Neural progenitor cell (in vitro differentiated cells): Measurements from ENCODE around the gene FLNA. TPM values are rescaled to one million over a fixed set of nuclear protein-coding genes. Genes with fewer than 3 reads are reported as not detected.
"Not testable (repeated sequence)": the region's sequence is repeated elsewhere in the genome, so short reads cannot be mapped to it uniquely, and the experiment has no call there.

Experiments used
- DNase-seq: peaks from one replicate; pipeline ENCODE4 v3.0.0-alpha.2; 2016; ENCODE audit warnings: low spot score
- H2AFZ ChIP-seq: fragments of 200-600 bp; sonication (generic); replicated peaks from 2 replicates; pipeline ENCODE4 v1.6.1; 2016; ENCODE audit warnings: antibody characterized with exemption
- H3F3A ChIP-seq: fragments of 200-600 bp; sonication (generic); 2 replicates; pipeline ENCODE4 v1.6.1; 2016; ENCODE audit warnings: antibody characterized with exemption, low read depth
- H3K27ac ChIP-seq: fragments of 200-600 bp; sonication (generic); 2 replicates; pipeline ENCODE4 v1.5.1; 2016; ENCODE audit warnings: mild to moderate bottlenecking
- H3K27me3 ChIP-seq: fragments of 200-600 bp; sonication (generic); 2 replicates; pipeline ENCODE4 v1.6.1; 2016; ENCODE audit warnings: mild to moderate bottlenecking, moderate library complexity
- H3K36me3 ChIP-seq: fragments of 200-600 bp; sonication (generic); 2 replicates; pipeline ENCODE4 v1.5.1; 2016
- H3K4me1 ChIP-seq: fragments of 200-600 bp; sonication (generic); 2 replicates; pipeline ENCODE4 v1.6.1; 2016; ENCODE audit warnings: mixed run types
- H3K4me2 ChIP-seq: fragments of 200-600 bp; sonication (generic); 2 replicates; pipeline ENCODE4 v1.6.1; 2016
- H3K4me3 ChIP-seq: fragments of 200-600 bp; sonication (generic); 2 replicates; pipeline ENCODE4 v1.5.1; 2016
- H3K79me2 ChIP-seq: fragments of 200-600 bp; sonication (generic); 2 replicates; pipeline ENCODE4 v1.6.1; 2016; ENCODE audit warnings: low read depth
- H3K9ac ChIP-seq: fragments of 200-600 bp; sonication (generic); 2 replicates; pipeline ENCODE4 v1.6.1; 2016
- H3K9me3 ChIP-seq: fragments of 200-600 bp; sonication (generic); 2 replicates; pipeline ENCODE4 v1.5.1; 2016; ENCODE audit warnings: low read depth
- H4K20me1 ChIP-seq: fragments of 200-600 bp; sonication (generic); 2 replicates; pipeline ENCODE4 v1.6.1; 2016; ENCODE audit warnings: low read depth
- H3K27ac Mint-ChIP-seq: 3 replicates; pipeline ENCODE4 v1.8.0; 2021; ENCODE audit warnings: mixed read lengths
- H3K27me3 Mint-ChIP-seq: 2 replicates; pipeline ENCODE4 v1.8.0; 2022; ENCODE audit warnings: low read depth, mild to moderate bottlenecking, inconsistent platforms, moderate library complexity, mixed read lengths; ENCODE audit not compliant: insufficient read depth
- H3K36me3 Mint-ChIP-seq: 3 replicates; pipeline ENCODE4 v1.8.0; 2021; ENCODE audit warnings: mixed read lengths
- H3K4me1 Mint-ChIP-seq: 3 replicates; pipeline ENCODE4 v1.8.0; 2021; ENCODE audit warnings: mixed read lengths
- H3K4me3 Mint-ChIP-seq: 3 replicates; pipeline ENCODE4 v1.8.0; 2021; ENCODE audit warnings: mild to moderate bottlenecking, moderate library complexity, mixed read lengths
- H3K9me3 Mint-ChIP-seq: 3 replicates; pipeline ENCODE4 v1.8.0; 2020; ENCODE audit warnings: mixed read lengths
- CTCF ChIP-seq: fragments of 200-600 bp; sonication (generic); IDR thresholded peaks from 2 replicates; pipeline ENCODE4 v1.5.1; 2017; ENCODE audit warnings: antibody characterized with exemption, mild to moderate bottlenecking
- EZH2 ChIP-seq: fragments of 200-600 bp; sonication (generic); IDR thresholded peaks from 2 replicates; pipeline ENCODE4 v1.6.1; 2017; ENCODE audit warnings: antibody characterized with exemption, mild to moderate bottlenecking, moderate library complexity
- EZH2phosphoT487 ChIP-seq: fragments of 200-600 bp; sonication (generic); IDR thresholded peaks from 2 replicates; pipeline ENCODE4 v1.6.1; 2017; ENCODE audit warnings: antibody characterized with exemption
- total RNA-seq: library from RNA; depleted of rRNA; stranded (reverse); fragments of >200 nt; gene quantifications from 2 replicates; pipeline ENCODE4 v1.2.3, GENCODE V29; 2015; ENCODE audit warnings: low replicate concordance

The FLNA gene
- total RNA-seq, 1 donor from 2014 or later = 189 TPM

- Histone ChIP-seq H3K9ac (peak overlapping the region; percentile 78), H4K20me1 (peaks cover 23% of the 10 kb centered on the region), H3K36me3 (no peaks in the 10 kb centered on the region), H3K4me1 (no peaks in the 10 kb centered on the region), H2AFZ (no peak overlapping the region), H3K79me2 (peaks cover 20% of the 10 kb centered on the region), H3K27ac (peak overlapping the region; percentile 97), H3K4me2 (peak overlapping the region; percentile 83), H3K9me3 (no peaks in the 10 kb centered on the region), H3K27me3 (no peaks in the 10 kb centered on the region), H3F3A (peaks cover 48% of the 10 kb centered on the region), H3K4me3 (peak overlapping the region; percentile 78)
- Mint-ChIP-seq H3K4me1 (peaks cover 13% of the 10 kb centered on the region), H3K4me3 (peak overlapping the region; percentile 98), H3K27ac (peak overlapping the region; percentile 93), H3K36me3 (peaks cover 13% of the 10 kb centered on the region), H3K9me3 (peaks cover 17% of the 10 kb centered on the region), H3K27me3 (peaks cover 8% of the 10 kb centered on the region)
- peak; percentile 66 for DNase-seq
- TF ChIP-seq CTCF (no peak), EZH2phosphoT487 (no peak), EZH2 (no peak)
Observed at GRCh38 chrX:154396973-154397887, 22.8 kb upstream of the FLNA start.

GRCh38 chrX:154396363-154396762 is 21.9 kb upstream of the FLNA start:
- H3K27me3 ChIP-seq, H3K4me3 ChIP-seq, H3K27ac ChIP-seq, H2AFZ ChIP-seq, H3K9ac ChIP-seq, H3K4me3 Mint-ChIP-seq, H3K27ac Mint-ChIP-seq, DNase-seq, H3K4me1 ChIP-seq, H3K4me2 ChIP-seq, H3K27me3 Mint-ChIP-seq, H3K36me3 ChIP-seq, H3K9me3 ChIP-seq: not testable (repeated sequence)
- Histone ChIP-seq H3K79me2 (peaks cover 20% of the 10 kb centered on the region), H4K20me1 (peaks cover 22% of the 10 kb centered on the region), H3F3A (peaks cover 40% of the 10 kb centered on the region)
- peaks cover 17% of the 10 kb centered on the region for H3K9me3 Mint-ChIP-seq
- H3K36me3 Mint-ChIP-seq = peaks cover 13% of the 10 kb centered on the region
- peaks cover 13% of the 10 kb centered on the region for H3K4me1 Mint-ChIP-seq

GRCh38 chrX:154389812-154390747 is 15.6 kb upstream of the FLNA start:
- not testable (repeated sequence) for H3K27me3 Mint-ChIP-seq, DNase-seq, H3K9ac ChIP-seq, H3K9me3 ChIP-seq, H3K36me3 ChIP-seq, H3F3A ChIP-seq, H3K4me1 Mint-ChIP-seq, H3K9me3 Mint-ChIP-seq, H3K4me3 ChIP-seq, H3K36me3 Mint-ChIP-seq, H3K79me2 ChIP-seq, H3K4me3 Mint-ChIP-seq, H3K27ac ChIP-seq, H2AFZ ChIP-seq, H3K27ac Mint-ChIP-seq, H3K27me3 ChIP-seq, H3K4me2 ChIP-seq, H4K20me1 ChIP-seq, H3K4me1 ChIP-seq

- H3K9me3 ChIP-seq, H3K9ac ChIP-seq, H3K4me2 ChIP-seq, H3K36me3 ChIP-seq, H4K20me1 ChIP-seq, H3F3A ChIP-seq, H3K27ac ChIP-seq, H3K27me3 Mint-ChIP-seq, H3K27ac Mint-ChIP-seq, H3K9me3 Mint-ChIP-seq, H3K4me3 ChIP-seq, H3K79me2 ChIP-seq, H3K27me3 ChIP-seq, DNase-seq, H3K4me1 Mint-ChIP-seq, H2AFZ ChIP-seq, H3K36me3 Mint-ChIP-seq, H3K4me1 ChIP-seq, H3K4me3 Mint-ChIP-seq: not testable (repeated sequence)
Observed at GRCh38 chrX:154388649-154389048, 14.2 kb upstream of the FLNA start.

- not testable (repeated sequence) for H3K4me2 ChIP-seq, H3K27me3 Mint-ChIP-seq, H3K9me3 ChIP-seq, H3K9ac ChIP-seq, H3K27me3 ChIP-seq, H2AFZ ChIP-seq, H3K4me1 ChIP-seq, H3K36me3 Mint-ChIP-seq, H3K27ac ChIP-seq, H3K9me3 Mint-ChIP-seq, H3F3A ChIP-seq, H3K36me3 ChIP-seq, H3K4me3 ChIP-seq, H3K4me3 Mint-ChIP-seq, H4K20me1 ChIP-seq, H3K4me1 Mint-ChIP-seq, DNase-seq, H3K79me2 ChIP-seq, H3K27ac Mint-ChIP-seq
Observed at GRCh38 chrX:154388094-154388493, 13.7 kb upstream of the FLNA start.
